Raji (cell line): Measurements from ENCODE around the gene ZNFX1.

Source experiments
- POLR2A ChIP-seq: IDR thresholded peaks from 2 replicates; pipeline ENCODE4 v1.6.1; 2011; ENCODE audit warnings: low read depth, low read length, control low read depth; ENCODE audit not compliant: insufficient read depth

The ZNFX1 gene

DNA sequence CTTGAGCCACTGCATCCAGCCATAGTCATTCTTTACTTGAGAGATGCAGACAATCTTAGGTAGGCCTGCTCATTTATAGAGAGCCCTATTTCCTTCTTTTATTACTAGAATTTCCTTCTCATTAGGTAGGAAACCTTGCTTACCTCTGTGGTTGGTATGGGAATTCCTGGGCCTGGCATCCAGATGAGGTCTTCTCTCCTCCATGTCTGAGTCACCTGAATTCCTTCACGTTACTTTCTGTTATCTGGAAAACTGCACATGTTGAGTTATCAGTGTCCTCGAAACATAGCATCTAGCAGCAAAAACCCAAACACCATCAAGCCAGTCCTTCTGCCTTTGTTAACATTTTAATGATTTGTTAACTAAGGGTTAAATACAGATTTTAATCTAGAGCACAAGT, 2.2 kb downstream of the ZNFX1 start:
- no peak for TF ChIP-seq POLR2A

DNA sequence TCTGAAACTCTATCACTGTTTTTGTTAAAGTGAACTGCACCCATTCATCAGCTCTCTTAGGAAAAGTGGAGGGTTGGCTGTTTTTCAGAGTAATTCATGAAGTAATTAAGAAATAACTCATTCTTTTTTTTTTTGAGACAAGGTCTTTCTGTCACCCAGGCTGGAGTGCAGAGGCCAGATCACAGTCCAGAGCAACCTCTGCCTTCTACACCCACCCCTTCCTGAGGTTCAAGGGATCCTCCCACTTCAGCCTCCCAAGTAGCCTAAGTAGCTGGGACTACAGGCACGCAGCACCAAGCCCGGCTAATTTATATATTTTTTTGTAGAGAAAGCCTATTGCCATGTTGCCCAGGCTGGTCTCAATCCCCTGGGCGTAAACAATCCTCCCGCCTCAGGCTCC, 2.6 kb downstream of the ZNFX1 start:
- no peak for TF ChIP-seq POLR2A

DNA sequence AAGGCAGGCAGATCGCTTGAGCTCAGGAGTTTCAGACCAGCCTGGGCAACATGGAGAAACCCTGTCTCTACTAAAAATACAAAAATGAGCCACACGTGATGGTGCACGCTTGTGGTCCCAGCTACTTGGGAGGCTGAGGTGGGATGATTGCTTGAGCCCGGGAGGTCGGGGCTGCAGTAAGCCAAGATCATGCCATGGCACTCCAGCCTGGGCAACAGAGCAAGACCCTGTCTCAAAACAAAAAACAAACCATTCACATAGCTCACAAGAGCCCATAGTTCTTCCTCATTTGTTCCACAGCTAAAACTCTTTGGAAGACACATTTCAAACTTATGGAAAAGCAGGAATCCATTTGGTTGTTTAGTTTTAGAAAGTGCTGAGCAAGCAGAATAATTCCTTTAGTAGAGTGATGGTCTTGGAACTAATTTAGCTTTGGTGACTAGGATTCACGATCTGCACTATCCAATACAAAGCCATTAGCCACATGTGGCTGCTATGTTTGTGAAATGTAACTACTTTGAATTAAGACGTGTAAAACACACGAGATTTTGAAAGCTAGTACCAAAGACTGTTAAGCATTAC, 4.1 kb downstream of the ZNFX1 start:
- no peak for TF ChIP-seq POLR2A

DNA sequence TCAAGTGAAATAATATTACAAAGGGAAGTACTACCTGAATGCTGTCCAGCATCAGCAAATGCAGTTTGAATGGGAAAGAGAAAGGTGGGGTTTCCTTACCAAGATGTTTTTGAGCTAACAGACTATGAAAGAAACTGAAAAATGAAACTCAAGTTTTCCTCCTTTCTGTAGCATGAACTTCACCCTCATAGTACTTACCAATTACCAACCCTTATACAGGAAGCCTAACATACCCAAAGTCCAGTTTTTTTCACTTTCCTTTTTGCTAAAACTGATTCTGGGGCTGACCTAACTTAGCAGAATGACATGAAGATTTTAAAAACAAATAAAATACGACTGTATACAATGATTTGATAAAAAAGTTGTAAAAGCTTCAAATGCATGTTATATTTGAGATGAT, 5.2 kb downstream of the ZNFX1 start:
- no peak for TF ChIP-seq POLR2A

DNA sequence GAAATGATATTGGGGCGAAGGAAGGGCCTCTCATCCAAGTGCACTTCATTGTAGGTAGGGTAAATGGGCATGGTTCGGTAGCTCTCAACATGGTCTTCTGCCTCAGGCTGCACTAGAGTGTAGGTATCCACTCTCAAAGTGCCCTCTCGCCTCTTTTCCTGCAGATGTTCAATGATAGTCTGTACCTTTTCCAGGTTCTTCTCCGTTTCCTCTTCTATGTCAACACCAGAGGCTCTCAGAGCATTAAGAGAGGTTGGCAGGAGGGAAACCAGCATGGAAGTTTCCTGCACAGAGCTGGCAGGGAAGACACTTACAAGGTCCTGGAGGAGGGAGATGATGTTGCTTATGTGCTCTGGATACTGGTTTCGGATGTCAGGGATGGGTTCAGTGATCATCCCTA, 7.1 kb downstream of the ZNFX1 start:
- no peak for TF ChIP-seq POLR2A

DNA sequence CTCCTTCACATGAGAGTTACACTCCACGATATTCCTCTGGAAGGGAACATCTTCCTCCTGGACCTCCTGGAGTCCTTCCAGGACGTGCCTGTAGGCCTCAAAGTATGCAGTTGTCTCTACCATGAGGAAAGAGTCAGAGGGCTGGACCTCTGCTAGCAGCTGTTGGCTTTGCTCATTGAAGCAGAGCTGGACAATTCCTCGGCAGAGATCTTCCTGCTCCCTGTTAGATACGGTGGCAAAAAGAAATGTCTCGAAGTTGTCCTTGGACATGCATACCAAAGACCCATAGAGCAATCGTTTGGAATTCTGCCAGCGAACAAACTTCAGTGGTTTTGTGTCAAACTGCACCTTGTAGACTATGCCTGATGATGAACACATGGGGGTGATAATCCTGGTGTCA, 7.7 kb downstream of the ZNFX1 start:
- TF ChIP-seq POLR2A, result no peak

DNA sequence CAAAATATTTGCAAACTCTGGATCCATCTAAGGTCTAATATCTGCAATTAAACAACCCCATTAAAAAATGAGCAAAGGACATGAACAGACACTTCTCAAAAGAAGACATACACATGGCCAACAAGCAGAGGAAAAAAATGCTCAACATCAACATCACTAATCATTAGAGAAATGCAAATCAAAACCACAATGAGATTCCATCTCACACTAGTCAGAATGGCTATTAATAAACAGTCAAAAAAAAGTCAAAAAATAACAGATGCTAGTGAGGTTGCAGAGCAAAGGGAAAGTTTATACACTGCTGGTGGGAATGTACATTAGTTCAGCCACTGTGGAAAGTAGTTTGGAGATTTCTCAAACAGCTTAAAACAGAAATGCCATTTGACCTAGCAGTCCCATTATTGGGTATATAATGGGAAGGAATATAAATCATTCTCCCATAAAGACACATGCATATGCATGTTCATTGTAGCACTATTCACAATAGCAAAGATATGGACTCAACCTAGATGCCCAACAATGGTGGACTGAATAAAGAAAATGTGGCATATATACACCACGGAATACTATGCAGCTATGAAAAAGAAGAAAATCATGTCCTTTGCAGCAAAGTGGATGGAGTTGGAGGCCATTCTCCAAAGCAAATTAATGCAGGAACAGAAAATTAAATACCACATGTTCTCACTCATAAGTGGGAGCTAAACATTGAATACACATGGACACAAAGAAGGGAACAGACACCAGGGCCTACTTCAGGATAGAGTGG, 9.1 kb downstream of the ZNFX1 start:
- no peak for TF ChIP-seq POLR2A

DNA sequence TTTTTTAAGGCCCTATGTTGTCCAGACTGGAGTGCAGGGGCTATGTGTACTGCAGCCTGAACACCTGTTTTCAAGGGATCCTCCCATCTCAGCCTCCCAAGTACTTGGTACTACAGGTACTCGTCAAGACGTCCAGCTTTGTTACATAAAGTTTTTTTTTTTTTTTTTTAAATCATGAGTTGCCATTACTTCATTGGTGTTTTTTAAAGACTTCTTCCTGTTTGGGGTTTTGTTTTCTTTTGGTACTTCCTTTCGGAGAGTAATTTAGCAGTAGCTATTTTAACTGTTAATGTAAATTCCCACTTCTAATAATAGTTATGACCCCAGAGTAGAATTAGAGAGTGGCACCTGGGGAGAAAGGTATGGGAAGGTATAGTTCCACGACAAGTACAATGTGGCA, 10.5 kb downstream of the ZNFX1 start:
- no peak for TF ChIP-seq POLR2A

DNA sequence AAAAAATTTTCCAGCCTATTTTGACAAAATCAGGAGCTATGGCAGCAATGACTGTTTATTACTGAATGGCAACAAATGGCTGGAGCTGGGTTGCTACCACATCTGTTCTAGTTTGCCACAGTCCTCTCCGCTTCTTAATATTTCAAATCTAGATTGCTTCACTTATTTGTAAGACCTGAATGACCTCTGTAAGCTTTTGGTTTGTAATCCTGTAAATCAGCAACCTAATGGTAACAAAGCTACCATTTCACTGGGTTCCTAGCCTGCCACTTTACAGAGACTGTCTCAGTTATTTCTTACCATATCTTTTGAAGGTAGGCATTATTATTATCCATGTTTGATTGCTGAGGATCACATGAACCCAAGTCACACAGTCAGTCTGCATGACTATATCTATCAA, 15.4 kb downstream of the ZNFX1 start:
- TF ChIP-seq POLR2A, result no peak

DNA sequence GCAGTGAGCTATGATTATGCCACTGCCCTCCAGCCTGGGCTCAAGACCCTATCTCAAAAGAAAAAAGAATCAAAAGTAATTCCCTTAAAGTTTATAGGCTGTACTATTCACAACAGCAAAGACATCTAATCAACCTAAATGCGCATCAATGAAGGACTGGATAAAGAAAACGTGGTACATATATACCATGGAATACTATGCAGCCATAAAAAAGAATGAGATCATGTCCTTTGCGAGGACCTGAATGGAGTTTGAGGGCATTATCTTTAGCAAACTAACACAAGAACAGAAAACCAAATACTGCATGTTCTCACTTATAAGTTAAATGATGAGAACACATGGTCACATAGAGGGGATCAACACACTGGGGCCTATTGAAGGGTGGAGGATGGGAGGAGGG, 16.7 kb downstream of the ZNFX1 start:
- no peak for TF ChIP-seq POLR2A

DNA sequence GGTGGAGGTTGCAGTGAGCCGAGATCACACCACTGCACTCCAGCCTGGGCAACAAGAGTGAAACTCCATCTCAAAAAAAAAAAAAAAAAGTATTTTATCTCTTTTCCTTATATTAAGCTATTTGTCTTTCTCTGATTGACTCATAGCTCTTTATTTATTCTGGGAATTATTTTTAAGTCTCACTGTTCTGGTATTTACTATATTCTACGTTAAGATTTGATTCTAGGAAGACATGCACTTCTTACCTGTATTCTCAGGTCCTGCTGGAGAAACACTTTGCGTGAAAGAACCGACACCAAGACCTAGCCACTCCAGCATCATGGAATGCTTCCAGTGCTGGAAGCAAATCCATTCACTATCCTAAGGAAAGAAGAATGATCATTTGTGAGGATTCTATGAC, 17.6 kb downstream of the ZNFX1 start:
- no peak for TF ChIP-seq POLR2A

DNA sequence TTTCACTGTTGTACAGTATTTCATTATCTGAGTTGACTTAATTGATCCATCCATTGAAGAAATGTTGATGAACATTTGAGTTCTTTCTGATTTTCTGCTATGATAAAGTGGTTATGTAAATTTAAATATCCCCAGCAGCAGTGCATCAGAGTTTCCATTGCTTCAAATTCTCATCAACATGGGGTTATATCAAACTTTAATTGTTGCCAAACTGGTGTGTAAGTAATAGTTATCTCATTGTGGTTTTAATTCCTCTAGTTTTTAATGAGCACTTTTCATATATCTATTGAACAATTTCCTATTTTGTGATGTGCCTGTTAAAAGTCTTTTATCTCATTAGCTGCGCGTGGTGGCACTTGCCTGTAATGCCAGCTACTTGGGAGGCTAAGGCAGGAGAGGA, 18.1 kb downstream of the ZNFX1 start:
- TF ChIP-seq POLR2A, result no peak

DNA sequence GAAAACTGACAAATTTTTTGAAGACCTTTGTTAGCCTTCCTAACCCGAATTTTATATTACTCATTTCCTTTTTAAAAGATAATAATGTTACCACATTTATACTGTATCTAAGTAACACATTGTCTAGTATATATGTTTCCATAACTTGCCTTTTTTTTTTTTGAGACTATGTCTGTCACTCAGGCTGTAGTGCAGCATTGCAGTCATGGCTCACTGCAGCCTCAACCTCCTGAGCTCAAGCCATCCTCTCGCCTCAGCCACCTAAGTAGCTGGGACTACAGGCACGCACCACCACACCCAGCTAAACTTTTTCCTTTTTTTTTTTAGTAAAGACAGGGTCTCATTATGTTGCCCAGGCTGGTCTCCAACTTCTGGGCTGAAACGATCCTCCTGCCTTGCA, 18.6 kb downstream of the ZNFX1 start:
- TF ChIP-seq POLR2A, result no peak

DNA sequence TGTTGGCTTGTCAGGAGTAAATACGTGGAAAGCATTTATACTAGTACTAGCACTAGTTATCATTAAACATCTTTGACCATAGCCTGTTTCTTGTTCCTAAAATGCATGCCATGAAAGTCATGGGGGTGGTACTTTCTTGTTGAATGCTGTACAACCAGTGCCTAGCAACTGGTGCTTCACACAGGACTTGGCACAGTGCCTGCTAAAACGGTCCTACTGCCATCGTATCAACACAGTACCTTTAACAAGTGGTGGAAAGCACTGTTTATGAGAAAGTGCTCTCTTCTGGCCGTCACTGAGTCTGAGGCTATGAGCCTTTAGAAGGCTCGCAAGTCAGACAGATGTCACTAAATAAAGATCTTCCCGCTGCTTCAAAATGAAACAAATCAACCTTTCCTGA, 21.6 kb downstream of the ZNFX1 start:
- TF ChIP-seq POLR2A, result no peak

DNA sequence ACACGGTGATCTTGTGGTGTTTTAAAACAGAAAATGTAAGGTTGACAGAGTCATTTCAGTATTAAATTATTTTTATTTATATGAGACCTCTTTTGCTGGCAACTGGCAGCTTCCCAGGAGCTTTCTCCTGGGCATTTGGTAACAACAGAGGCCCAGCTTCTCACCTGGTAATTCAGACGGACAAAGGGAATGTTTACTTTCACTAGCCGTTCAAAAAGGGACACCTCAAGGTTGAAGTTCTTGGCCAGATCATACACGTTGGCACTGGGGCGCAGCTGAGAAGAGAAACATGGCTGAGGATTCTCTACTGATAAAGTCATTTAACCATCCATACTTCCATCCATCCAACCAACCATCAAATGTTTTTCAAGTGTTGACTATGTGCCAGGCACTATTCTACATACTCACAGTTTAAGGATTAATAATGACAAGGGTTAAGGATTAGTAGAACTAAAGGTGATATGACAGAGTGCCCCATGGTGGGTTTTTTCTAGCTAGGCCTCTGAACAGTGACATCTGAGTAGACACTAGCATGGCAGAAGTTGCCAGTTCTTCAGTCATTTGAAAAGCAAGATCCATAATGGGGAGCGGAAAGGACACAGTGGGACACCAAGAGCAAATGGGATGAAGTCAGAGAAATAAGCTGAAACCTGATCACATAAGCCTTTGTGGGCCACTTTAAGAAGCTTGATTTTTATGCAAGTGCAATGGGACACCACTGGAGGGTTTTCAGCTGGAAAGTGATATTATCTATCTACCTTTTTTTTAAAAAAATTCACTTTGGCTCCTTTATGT, 25.1 kb downstream of the ZNFX1 start:
- no peak for TF ChIP-seq POLR2A
